NCI-H1930 (cell line): Measurements from ENCODE around the gene DCDC2C.

Experiments used
- DNase-seq, 2 experiments: peaks; one replicate each; lab custom pipeline; 2025; lab: John Stamatoyannopoulos, UW

The DCDC2C gene

GRCh38 chr2:3747032-3747654 lies 43.8 kb downstream of the DCDC2C start:
- DNase-seq: no peak

GRCh38 chr2:3747826-3748225 lies 44.5 kb downstream of the DCDC2C start:
- DNase-seq: no peak

- DNase-seq: no peak
Measured at GRCh38 chr2:3749201-3749600, 45.8 kb downstream of the DCDC2C start.

GRCh38 chr2:3751251-3751650 lies 47.9 kb downstream of the DCDC2C start:
- DNase-seq: no peak

- no peak for DNase-seq
Measured at GRCh38 chr2:3751806-3752205, 48.4 kb downstream of the DCDC2C start.

GRCh38 chr2:3752376-3752775 lies 49.0 kb downstream of the DCDC2C start:
- DNase-seq: no peak

GRCh38 chr2:3753561-3753960 lies 50.2 kb downstream of the DCDC2C start:
- DNase-seq: no peak

GRCh38 chr2:3754280-3754679 lies 50.9 kb downstream of the DCDC2C start:
- no peak for DNase-seq

- DNase-seq: no peak
Measured at GRCh38 chr2:3754795-3755194, 51.4 kb downstream of the DCDC2C start.

GRCh38 chr2:3755277-3755676 lies 51.9 kb downstream of the DCDC2C start:
- no peak for DNase-seq

- DNase-seq: peak in 1 of 2 experiments; percentile 27
Measured at GRCh38 chr2:3756306-3756705, 52.9 kb downstream of the DCDC2C start.

GRCh38 chr2:3758906-3759305 lies 55.5 kb downstream of the DCDC2C start:
- DNase-seq: no peak

GRCh38 chr2:3759331-3759730 lies 56.0 kb downstream of the DCDC2C start:
- no peak for DNase-seq

GRCh38 chr2:3759761-3760160 lies 56.4 kb downstream of the DCDC2C start:
- DNase-seq: no peak

GRCh38 chr2:3761272-3761671 lies 57.9 kb downstream of the DCDC2C start:
- no peak for DNase-seq

- no peak for DNase-seq
Measured at GRCh38 chr2:3762771-3763447, 59.5 kb downstream of the DCDC2C start.

- DNase-seq: no peak
Measured at GRCh38 chr2:3766824-3767223, 63.4 kb downstream of the DCDC2C start.

GRCh38 chr2:3768960-3769765 lies 65.8 kb downstream of the DCDC2C start:
- no peak for DNase-seq

GRCh38 chr2:3769766-3770165 lies 66.4 kb downstream of the DCDC2C start:
- no peak for DNase-seq

GRCh38 chr2:3770724-3771415 lies 67.5 kb downstream of the DCDC2C start:
- DNase-seq: no peak

- no peak for DNase-seq
Measured at GRCh38 chr2:3771576-3771975, 68.2 kb downstream of the DCDC2C start.

- no peak for DNase-seq
Measured at GRCh38 chr2:3774336-3774735, 71.0 kb downstream of the DCDC2C start.

GRCh38 chr2:3776311-3776710 lies 72.9 kb downstream of the DCDC2C start:
- DNase-seq: no peak
